ENCODE results near the gene KAZN. TPM values are rescaled to one million over a fixed set of nuclear protein-coding genes. Genes with fewer than 3 reads are reported as not detected.

KAZN gene
- total RNA-seq, 2 donors from 2014 or later, result 9.8 to 12.2 TPM

GRCh38 chr1:14706631-14707030, 108.1 kb downstream of the KAZN start:
- no peak overlapping the region for H3K9ac ChIP-seq (ENCODE audit: low read depth in 2 of 2, low read length in 2 of 2)
- intact Hi-C loops (cut with DNase I), result no loop called here
- H3K9me3 ChIP-seq, result no peaks in the 10 kb centered on the region
- H3K36me3 ChIP-seq, result no peaks in the 10 kb centered on the region
- DNase-seq, result no peak
- no peak for TF ChIP-seq CTCF (IDR thresholded peaks at IDR 0.05)
- no peak overlapping the region for H3K27ac ChIP-seq
- H3K4me3 ChIP-seq, result no peak overlapping the region
- H3K4me1 ChIP-seq, result no peaks in the 10 kb centered on the region
- H3K27me3 ChIP-seq, result no peaks in the 10 kb centered on the region

- DNase-seq, result no peak
- Histone ChIP-seq H3K27me3 (no peaks in the 10 kb centered on the region), H3K9me3 (no peaks in the 10 kb centered on the region), H3K36me3 (no peaks in the 10 kb centered on the region), H3K27ac (no peak overlapping the region), H3K4me3 (no peak overlapping the region), H3K4me1 (no peaks in the 10 kb centered on the region), H3K9ac (ENCODE audit: low read depth in 2 of 2, low read length in 2 of 2) (no peak overlapping the region)
- TF ChIP-seq CTCF (IDR thresholded peaks at IDR 0.05), result no peak
- intact Hi-C loops (cut with DNase I), result no loop called here
Measured at GRCh38 chr1:14707531-14708445, 109.3 kb downstream of the KAZN start.

GRCh38 chr1:14710331-14710730, 111.8 kb downstream of the KAZN start:
- no peak overlapping the region for H3K9ac ChIP-seq (ENCODE audit: low read depth in 2 of 2, low read length in 2 of 2)
- no peak for DNase-seq
- no peak overlapping the region for H3K27ac ChIP-seq
- TF ChIP-seq CTCF (IDR thresholded peaks at IDR 0.05), result no peak
- no peak overlapping the region for H3K4me3 ChIP-seq
- intact Hi-C loops (cut with DNase I), result no loop called here
- H3K9me3 ChIP-seq, result no peaks in the 10 kb centered on the region
- no peaks in the 10 kb centered on the region for H3K4me1 ChIP-seq
- H3K27me3 ChIP-seq, result no peaks in the 10 kb centered on the region
- no peaks in the 10 kb centered on the region for H3K36me3 ChIP-seq

GRCh38 chr1:14712136-14712535, 113.7 kb downstream of the KAZN start:
- no peaks in the 10 kb centered on the region for H3K9me3 ChIP-seq
- H3K27ac ChIP-seq, result no peak overlapping the region
- no peak overlapping the region for H3K4me3 ChIP-seq
- H3K4me1 ChIP-seq, result no peaks in the 10 kb centered on the region
- TF ChIP-seq CTCF (IDR thresholded peaks at IDR 0.05), result no peak
- no peaks in the 10 kb centered on the region for H3K27me3 ChIP-seq
- H3K9ac ChIP-seq (ENCODE audit: low read depth in 2 of 2, low read length in 2 of 2), result no peak overlapping the region
- DNase-seq, result no peak
- intact Hi-C loops (cut with DNase I), result no loop called here
- no peaks in the 10 kb centered on the region for H3K36me3 ChIP-seq

GRCh38 chr1:14713077-14713476, 114.6 kb downstream of the KAZN start:
- H3K9ac ChIP-seq (ENCODE audit: low read depth in 2 of 2, low read length in 2 of 2), result no peak overlapping the region
- H3K9me3 ChIP-seq, result no peaks in the 10 kb centered on the region
- H3K27ac ChIP-seq, result no peak overlapping the region
- DNase-seq, result no peak
- H3K4me1 ChIP-seq, result no peaks in the 10 kb centered on the region
- TF ChIP-seq CTCF (IDR thresholded peaks at IDR 0.05), result no peak
- no peaks in the 10 kb centered on the region for H3K36me3 ChIP-seq
- no peak overlapping the region for H3K4me3 ChIP-seq
- intact Hi-C loops (cut with DNase I), result no loop called here
- H3K27me3 ChIP-seq, result no peaks in the 10 kb centered on the region

Data from colonic mucosa (tissue), 4 donors.